Femur (tissue), 1 donor: ENCODE measurements around the gene USHBP1.

Experiments used
- DNase-seq: peaks from one replicate; pipeline ENCODE4 v3.0.0-alpha.2; 2017

Gene USHBP1

DNA sequence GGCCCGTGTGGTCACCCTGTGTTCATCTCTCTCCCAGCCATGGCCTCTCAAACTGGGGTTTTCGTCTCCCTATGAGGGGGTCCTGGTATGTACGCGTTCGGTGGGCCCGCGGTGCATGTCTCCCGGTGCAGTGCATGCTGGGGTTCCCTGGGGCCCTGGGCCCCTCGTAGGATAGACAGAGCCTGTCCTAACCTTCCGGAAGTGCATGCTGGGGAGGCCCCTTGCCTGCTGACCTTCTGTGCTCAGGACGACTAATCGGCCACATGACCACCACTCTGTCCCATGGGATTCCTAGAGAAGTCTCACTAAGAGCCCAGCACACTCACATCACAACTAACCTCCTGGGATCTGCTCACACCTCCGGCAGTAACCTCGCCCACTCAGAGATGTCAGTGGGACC, 54.2 kb downstream of the USHBP1 start:
- no peak for DNase-seq

DNA sequence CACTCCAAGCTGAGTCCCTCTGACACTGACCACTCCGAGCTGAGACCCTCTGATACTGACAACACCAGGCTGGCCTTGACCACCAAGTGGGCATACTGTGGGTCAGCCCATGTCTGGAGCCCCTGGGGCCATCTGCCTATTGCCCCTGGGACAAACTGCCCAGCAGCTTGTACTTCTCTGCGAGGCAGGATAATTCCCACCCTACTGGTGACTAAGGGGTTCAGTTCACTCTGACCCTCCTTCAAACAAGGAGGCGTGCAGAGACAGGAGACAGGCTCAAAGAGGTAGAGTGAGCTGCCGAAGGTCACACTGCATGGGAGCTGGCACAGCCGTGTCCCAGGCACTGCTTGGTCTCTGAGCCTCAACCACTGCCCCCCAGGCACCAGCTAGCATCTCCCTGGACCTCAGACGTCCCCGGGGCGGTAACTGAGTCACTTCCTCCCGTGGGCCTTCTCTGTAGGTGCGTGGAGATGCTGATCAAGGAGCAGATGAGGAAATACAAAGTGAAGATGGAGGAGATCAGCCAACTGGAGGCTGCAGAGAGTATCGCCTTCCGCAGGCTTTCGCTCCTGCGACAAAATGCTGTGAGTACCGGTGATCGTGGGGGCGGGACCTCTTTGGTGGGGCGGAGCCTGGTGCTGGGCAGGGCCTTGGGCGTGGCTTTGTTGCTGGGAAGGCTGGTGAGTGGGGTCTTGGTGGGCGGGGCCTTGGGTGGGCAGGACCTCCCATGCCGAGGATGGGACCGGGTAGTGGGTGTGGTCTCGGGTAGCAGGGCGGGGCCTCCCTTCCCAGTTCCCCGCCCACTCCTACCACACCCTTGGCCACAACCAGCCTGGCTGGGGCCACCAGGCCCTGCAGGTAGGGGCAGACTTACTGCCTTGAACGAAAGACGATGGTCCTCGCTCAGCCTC, 55.2 kb downstream of the USHBP1 start:
- peak; percentile 55 for DNase-seq

- no peak for DNase-seq
Observed at GRCh38 chr19:17206736-17207581, 57.6 kb downstream of the USHBP1 start.

- no peak for DNase-seq
Observed at GRCh38 chr19:17205237-17206140, 59.1 kb downstream of the USHBP1 start.

DNA sequence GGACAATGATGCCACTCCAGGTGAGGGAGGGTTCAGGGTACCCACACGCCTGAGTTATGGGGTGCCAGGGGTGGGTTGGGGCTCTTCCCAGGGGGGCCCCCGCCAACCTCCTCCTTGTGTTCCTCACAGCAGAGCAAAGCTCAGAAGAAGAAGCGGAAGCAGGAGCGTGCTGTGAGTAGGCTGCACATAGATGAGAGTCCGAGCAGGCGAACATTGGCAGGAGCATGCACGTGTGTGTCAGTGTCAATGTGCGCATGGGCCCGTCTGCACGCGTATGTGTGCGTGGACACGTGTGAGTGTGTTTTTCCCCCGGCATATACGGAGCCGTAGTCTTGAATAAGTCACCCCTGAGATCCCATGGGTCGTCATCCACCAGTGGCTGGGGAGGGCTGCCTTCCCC, 61.8 kb downstream of the USHBP1 start:
- no peak for DNase-seq

- no peak for DNase-seq
Observed at GRCh38 chr19:17202249-17202648, 62.3 kb downstream of the USHBP1 start.

GRCh38 chr19:17200408-17201079, 64.0 kb downstream of the USHBP1 start:
- DNase-seq = no peak
